Heart right ventricle (tissue), 16 donors: Measurements from ENCODE around the gene OGFOD2. TPM values are rescaled to one million over a fixed set of nuclear protein-coding genes. Genes with fewer than 3 reads are reported as not detected.
A peak's percentile ranks its signal among the peaks of the same experiment; 100 is the strongest.

Experiments
- ATAC-seq, 8 donors: fragments of 200-7000 bp; cut with Tn5 transposase; one replicate each; pipeline ENCODE4 v1.9.1; 2020; ENCODE audit warnings: mild to moderate bottlenecking in 8 of 8, moderate library complexity in 8 of 8, moderate number of reproducible peaks in 1 of 8
- DNase-seq, 2 donors: peaks; one replicate each; pipeline ENCODE4 v3.0.0-alpha.2; 2020
- H3K27ac ChIP-seq, 10 donors: fragments of 200-600 bp; sonication (generic) in 2 of 10; one replicate each; pipeline versions ENCODE4 v1.5.0 to v1.8.0; 2020 to 2022; ENCODE audit warnings: mild to moderate bottlenecking in 3 of 10
- H3K27me3 ChIP-seq, 7 donors: fragments of 200-600 bp; one replicate each; pipeline ENCODE4 v1.8.0; 2021 to 2022; ENCODE audit warnings: mild to moderate bottlenecking in 2 of 7
- H3K36me3 ChIP-seq, 9 donors: fragments of 200-600 bp; sonication (generic) in 1 of 9; one replicate each; pipeline versions ENCODE4 v1.5.0 to v1.8.0; 2020 to 2022; ENCODE audit warnings: mild to moderate bottlenecking in 2 of 9
- H3K4me1 ChIP-seq, 9 donors: fragments of 200-600 bp; sonication (generic) in 1 of 9; one replicate each; pipeline versions ENCODE4 v1.5.0 to v1.8.0; 2020 to 2022; ENCODE audit warnings: mild to moderate bottlenecking in 4 of 9
- H3K4me3 ChIP-seq, 10 donors: fragments of 200-600 bp; sonication (generic) in 2 of 10; one replicate each; pipeline versions ENCODE4 v1.5.0 to v1.8.0; 2020 to 2022; ENCODE audit warnings: mild to moderate bottlenecking in 7 of 10, moderate library complexity in 2 of 10
- H3K9me3 ChIP-seq, 11 donors: fragments of 200-600 bp in 10 of 11; sonication (generic) in 2 of 11; one replicate each; pipeline versions ENCODE4 v1.5.0 to v1.8.0; 2013 to 2022; ENCODE audit warnings: mild to moderate bottlenecking in 2 of 11, control low read depth in 1 of 11, moderate library complexity in 1 of 11
- CTCF ChIP-seq, 9 donors: fragments of 200-600 bp; sonication (generic) in 2 of 9; IDR thresholded peaks; one replicate each; pipeline versions ENCODE4 v1.5.0 to v1.8.0; 2021 to 2022; ENCODE audit warnings: antibody characterized with exemption in 9 of 9, mild to moderate bottlenecking in 5 of 9, moderate library complexity in 1 of 9
- WGBS, 2 donors: extraction: QIAGEN DNeasy Blood & Tissue Kit; methylation state at CpG; one replicate each; pipeline ENCODE4 v1.1.7; 2013; ENCODE audit warnings: inconsistent platforms in 1 of 2; 5-methylcytosine and 5-hydroxymethylcytosine counted together
- intact Hi-C, 10 donors: fragments of 100-400 bp; cut with DNase I; formaldehyde crosslinking; loops; one replicate each; pipeline versions ENCODE4 v1.11.1 to v1.14.2; 2022
- polyA plus RNA-seq, 2 donors: library from polyadenylated mRNA; stranded (reverse); fragments of 200-250 nt; gene quantifications; one replicate each; pipeline ENCODE4 v1.2.3, GENCODE V29; 2013
- total RNA-seq, 10 donors: library from RNA; stranded (reverse); fragmentation: NEBNext Ultra II Directional in 3 of 10; extraction: Animal tissue kit (Norgen Biotek cat#: 25700) in 3 of 10; gene quantifications; one replicate each; pipeline versions ENCODE4 v1.2.1 to v1.2.4, GENCODE V29; 2021 to 2023
- donor health status: Arrhythmogenic right ventricular cardiomyopathy.
- donor health status: ischemic (EF 13 %, LVEDD 7.1; RV severe dilation, severe dysfunction).
- donor health status: healthy with polysubstance abuse.
- donor health status: DM: no; HTN: yes; CAD: no.
- donor health status: DM: no; HTN: no; CAD: no.
- donor health status: ischemic (EF 25% LVEDD 6.9; RV normal size, moderate dysfunction).
- donor health status: ischemic (EF 25% LVEDD 5.7; RV mildly dilated, moderate dysfunction).
- donor health status: healthy.
- donor health status: DM: yes; HTN: yes; CAD: no.
- donor health status: Ischemic cardiomyopathy.
- donor health status: ischemic (EF 35%, LVEDD 5.7; RV mildly dilated, moderate dysfunction).
- donor health status: nonischemic (EF 11% LVEDD 7.7; RV severe dilation, severe dysfunction).
- donor health status: DM: yes; HTN: yes; CAD: no.
- donor health status: PGD.
- donor health status: ischemic (EF 29% LVEDD 5.4; RV normal size, mild dysfunction).
- donor health status: nonischemic (EF 23%, LVEDD 6.1; RV moderate dilation, normal function).

OGFOD2 gene
- total and polyA plus RNA-seq, 12 donors = 10.6 to 17.1 (median 12.0) TPM

- no peak for ATAC-seq
- Histone ChIP-seq H3K9me3 (no peaks in the 10 kb centered on the region), H3K4me3 (no peak overlapping the region)
These were observed 21.2 kb downstream of the OGFOD2 start for GRCh38 chr12:122996188-122996601.

GRCh38 chr12:122996621-122997342, 21.7 kb downstream of the OGFOD2 start:
- WGBS, 2 donors = 95% methylated on average over 16 of the region's 16 CpGs
- Histone ChIP-seq H3K27me3 (no peaks in the 10 kb centered on the region), H3K4me1 (peaks cover 0 to 15% (median 9%) of the 10 kb centered on the region in 9 donors), H3K36me3 (peaks cover 0 to 93% (median 10%) of the 10 kb centered on the region in 9 donors), H3K4me3 (no peak overlapping the region), H3K9me3 (no peaks in the 10 kb centered on the region), H3K27ac (no peak overlapping the region)
- no peak for TF ChIP-seq CTCF (IDR thresholded peaks at IDR 0.05)
- intact Hi-C loops = no loop called here
- ATAC-seq (peak in 1 of 8 donors; percentile 10), DNase-seq (no peak)

More at GRCh38 chr12:122996188-122996601, 21.2 kb downstream of the OGFOD2 start:
- no peak for TF ChIP-seq CTCF (IDR thresholded peaks at IDR 0.05)
- Histone ChIP-seq H3K4me1 (peaks cover 0 to 15% (median 9%) of the 10 kb centered on the region in 9 donors), H3K36me3 (peaks cover 0 to 93% (median 10%) of the 10 kb centered on the region in 9 donors), H3K27me3 (no peaks in the 10 kb centered on the region), H3K27ac (no peak overlapping the region)
- DNase-seq = no peak
- intact Hi-C loops = no loop called here
- 92 to 96% methylated on average over 7 of the region's 7 CpGs for WGBS, 2 donors

GRCh38 chr12:122997343-122998250, 22.6 kb downstream of the OGFOD2 start:
- Histone ChIP-seq H3K9me3 (no peaks in the 10 kb centered on the region), H3K4me3 (no peak overlapping the region), H3K36me3 (peaks cover 0 to 86% (median 10%) of the 10 kb centered on the region in 9 donors), H3K27ac (no peak overlapping the region), H3K27me3 (no peaks in the 10 kb centered on the region), H3K4me1 (peaks cover 0 to 15% (median 9%) of the 10 kb centered on the region in 9 donors)
- intact Hi-C loops = no loop called here
- 94 to 95% methylated on average over 25 of the region's 25 CpGs for WGBS, 2 donors
- DNase-seq (no peak), ATAC-seq (peak in 1 of 8 donors; percentile 6)
- no peak for TF ChIP-seq CTCF (IDR thresholded peaks at IDR 0.05)

DNA sequence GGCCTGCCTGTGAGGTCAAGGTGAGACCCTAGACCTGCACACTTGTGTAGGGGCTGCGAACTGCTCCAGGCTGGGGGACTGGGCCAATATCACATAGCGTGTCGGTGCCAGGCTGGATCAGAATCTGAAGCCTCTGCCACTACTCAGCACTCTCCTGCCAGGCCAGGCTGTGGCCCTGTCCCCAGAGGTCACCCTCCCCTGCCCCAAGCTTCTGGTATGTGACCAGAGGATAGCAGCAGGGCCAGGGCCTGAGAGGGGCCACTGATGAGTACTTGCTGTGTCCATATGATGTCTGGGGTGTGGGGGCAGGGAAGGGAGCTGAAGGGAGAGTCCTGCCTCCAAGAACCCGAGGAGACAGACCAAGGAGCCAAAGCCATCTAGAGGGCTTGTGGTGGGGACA, 23.3 kb downstream of the OGFOD2 start:
- no peak for ATAC-seq

More for the DNA sequence above, 23.3 kb downstream of the OGFOD2 start:
- WGBS, 2 donors = 76 to 91% methylated on average over 4 of the region's 4 CpGs
- TF ChIP-seq CTCF (IDR thresholded peaks at IDR 0.05) = no peak
- intact Hi-C loops = no loop called here
- Histone ChIP-seq H3K27ac (no peak overlapping the region), H3K36me3 (peaks cover 0 to 80% (median 10%) of the 10 kb centered on the region in 9 donors), H3K27me3 (no peaks in the 10 kb centered on the region), H3K4me1 (peaks cover 0 to 15% (median 9%) of the 10 kb centered on the region in 9 donors), H3K4me3 (no peak overlapping the region), H3K9me3 (no peaks in the 10 kb centered on the region)
- DNase-seq = no peak
